ENCODE results near the gene BRIP1. TPM values are rescaled to one million over a fixed set of nuclear protein-coding genes. Genes with fewer than 3 reads are reported as not detected.

Gene BRIP1
- total RNA-seq, 1 donor: 3.3 TPM

- Histone ChIP-seq H3K4me1 (ENCODE audit: insufficient read depth, low read length) (no peaks in the 10 kb centered on the region), H3K4me3 (ENCODE audit: low read length) (no peak overlapping the region)
Measured at GRCh38 chr17:61846761-61847375, 16.5 kb downstream of the BRIP1 start.

GRCh38 chr17:61846088-61846487 lies 17.2 kb downstream of the BRIP1 start:
- no peaks in the 10 kb centered on the region for H3K27me3 ChIP-seq (ENCODE audit: insufficient read depth, low read length)
- H3K4me1 ChIP-seq (ENCODE audit: insufficient read depth, low read length): no peaks in the 10 kb centered on the region
- H3K4me3 ChIP-seq (ENCODE audit: low read length): no peak overlapping the region
- no peaks in the 10 kb centered on the region for H3K9me3 ChIP-seq (ENCODE audit: low read depth, low read length)

More at GRCh38 chr17:61846761-61847375, 16.5 kb downstream of the BRIP1 start:
- H3K27me3 ChIP-seq (ENCODE audit: insufficient read depth, low read length): no peaks in the 10 kb centered on the region
- no peaks in the 10 kb centered on the region for H3K9me3 ChIP-seq (ENCODE audit: low read depth, low read length)

- Histone ChIP-seq H3K4me3 (ENCODE audit: low read length) (no peak overlapping the region), H3K27me3 (ENCODE audit: insufficient read depth, low read length) (no peaks in the 10 kb centered on the region), H3K9me3 (ENCODE audit: low read depth, low read length) (no peaks in the 10 kb centered on the region), H3K4me1 (ENCODE audit: insufficient read depth, low read length) (no peaks in the 10 kb centered on the region)
Measured at GRCh38 chr17:61843435-61843834, 19.9 kb downstream of the BRIP1 start.

- Histone ChIP-seq H3K27me3 (ENCODE audit: insufficient read depth, low read length) (no peaks in the 10 kb centered on the region), H3K4me1 (ENCODE audit: insufficient read depth, low read length) (no peaks in the 10 kb centered on the region), H3K4me3 (ENCODE audit: low read length) (no peak overlapping the region), H3K9me3 (ENCODE audit: low read depth, low read length) (no peaks in the 10 kb centered on the region)
Measured at GRCh38 chr17:61842899-61843298, 20.4 kb downstream of the BRIP1 start.

- no peaks in the 10 kb centered on the region for H3K27me3 ChIP-seq (ENCODE audit: insufficient read depth, low read length)
- H3K9me3 ChIP-seq (ENCODE audit: low read depth, low read length): no peaks in the 10 kb centered on the region
- no peaks in the 10 kb centered on the region for H3K4me1 ChIP-seq (ENCODE audit: insufficient read depth, low read length)
- no peak overlapping the region for H3K4me3 ChIP-seq (ENCODE audit: low read length)
Measured at GRCh38 chr17:61839300-61839786, 24.0 kb downstream of the BRIP1 start.

GRCh38 chr17:61837175-61838051 lies 25.9 kb downstream of the BRIP1 start:
- no peak overlapping the region for H3K4me3 ChIP-seq (ENCODE audit: low read length)
- no peaks in the 10 kb centered on the region for H3K4me1 ChIP-seq (ENCODE audit: insufficient read depth, low read length)
- no peaks in the 10 kb centered on the region for H3K27me3 ChIP-seq (ENCODE audit: insufficient read depth, low read length)
- no peaks in the 10 kb centered on the region for H3K9me3 ChIP-seq (ENCODE audit: low read depth, low read length)

GRCh38 chr17:61836266-61837174 lies 26.8 kb downstream of the BRIP1 start:
- Histone ChIP-seq H3K27me3 (ENCODE audit: insufficient read depth, low read length) (no peaks in the 10 kb centered on the region), H3K9me3 (ENCODE audit: low read depth, low read length) (no peaks in the 10 kb centered on the region), H3K4me1 (ENCODE audit: insufficient read depth, low read length) (no peaks in the 10 kb centered on the region), H3K4me3 (ENCODE audit: low read length) (no peak overlapping the region)

GRCh38 chr17:61835606-61836005 lies 27.7 kb downstream of the BRIP1 start:
- Histone ChIP-seq H3K9me3 (ENCODE audit: low read depth, low read length) (no peaks in the 10 kb centered on the region), H3K27me3 (ENCODE audit: insufficient read depth, low read length) (no peaks in the 10 kb centered on the region), H3K4me1 (ENCODE audit: insufficient read depth, low read length) (no peaks in the 10 kb centered on the region), H3K4me3 (ENCODE audit: low read length) (no peak overlapping the region)

- H3K27me3 ChIP-seq (ENCODE audit: insufficient read depth, low read length): no peaks in the 10 kb centered on the region
- no peaks in the 10 kb centered on the region for H3K4me1 ChIP-seq (ENCODE audit: insufficient read depth, low read length)
- no peaks in the 10 kb centered on the region for H3K9me3 ChIP-seq (ENCODE audit: low read depth, low read length)
- H3K4me3 ChIP-seq (ENCODE audit: low read length): no peak overlapping the region
Measured at GRCh38 chr17:61834610-61835009, 28.7 kb downstream of the BRIP1 start.

- no peaks in the 10 kb centered on the region for H3K27me3 ChIP-seq (ENCODE audit: insufficient read depth, low read length)
Measured at GRCh38 chr17:61833536-61834193, 29.7 kb downstream of the BRIP1 start.

GRCh38 chr17:61832463-61832862 lies 30.9 kb downstream of the BRIP1 start:
- no peak overlapping the region for H3K4me3 ChIP-seq (ENCODE audit: low read length)
- H3K4me1 ChIP-seq (ENCODE audit: insufficient read depth, low read length): no peaks in the 10 kb centered on the region
- H3K27me3 ChIP-seq (ENCODE audit: insufficient read depth, low read length): no peaks in the 10 kb centered on the region
- H3K9me3 ChIP-seq (ENCODE audit: low read depth, low read length): no peaks in the 10 kb centered on the region

More at GRCh38 chr17:61833536-61834193, 29.7 kb downstream of the BRIP1 start:
- Histone ChIP-seq H3K4me1 (ENCODE audit: insufficient read depth, low read length) (no peaks in the 10 kb centered on the region), H3K9me3 (ENCODE audit: low read depth, low read length) (no peaks in the 10 kb centered on the region), H3K4me3 (ENCODE audit: low read length) (no peak overlapping the region)

GRCh38 chr17:61831099-61831498 lies 32.2 kb downstream of the BRIP1 start:
- Histone ChIP-seq H3K4me3 (ENCODE audit: low read length) (no peak overlapping the region), H3K4me1 (ENCODE audit: insufficient read depth, low read length) (no peaks in the 10 kb centered on the region), H3K27me3 (ENCODE audit: insufficient read depth, low read length) (no peaks in the 10 kb centered on the region), H3K9me3 (ENCODE audit: low read depth, low read length) (no peaks in the 10 kb centered on the region)

GRCh38 chr17:61828694-61829093 lies 34.6 kb downstream of the BRIP1 start:
- Histone ChIP-seq H3K4me3 (ENCODE audit: low read length) (no peak overlapping the region), H3K27me3 (ENCODE audit: insufficient read depth, low read length) (no peaks in the 10 kb centered on the region), H3K9me3 (ENCODE audit: low read depth, low read length) (no peaks in the 10 kb centered on the region), H3K4me1 (ENCODE audit: insufficient read depth, low read length) (no peaks in the 10 kb centered on the region)

- Histone ChIP-seq H3K9me3 (ENCODE audit: low read depth, low read length) (no peaks in the 10 kb centered on the region), H3K4me1 (ENCODE audit: insufficient read depth, low read length) (no peaks in the 10 kb centered on the region), H3K4me3 (ENCODE audit: low read length) (no peak overlapping the region), H3K27me3 (ENCODE audit: insufficient read depth, low read length) (no peaks in the 10 kb centered on the region)
Measured at GRCh38 chr17:61827649-61828395, 35.5 kb downstream of the BRIP1 start.
